Right lobe of liver (tissue), 4 donors: ENCODE measurements around the gene DDX1.

Source experiments
- POLR2A ChIP-seq: fragments of 450-650 bp; IDR thresholded peaks from one replicate; pipeline ENCODE4 v1.6.1; 2017; ENCODE audit warnings: antibody characterized with exemption, mild to moderate bottlenecking
- TF ChIP-seq, protein P1 (sequence below), 4 donors: fragments of 200-600 bp in 3 of 4; fragments of 450-650 bp in 1 of 4; IDR thresholded peaks; one replicate each; pipeline versions ENCODE4 v1.5.1 to v1.8.0; 2016 to 2022; ENCODE audit warnings: antibody characterized with exemption in 4 of 4, mild to moderate bottlenecking in 2 of 4
- donor health status: DM: no; HTN: no; CAD: no.
- donor health status: DM: no; HTN: no; CAD: no.
- donor health status: DM: no; HTN: yes; CAD: no.

DNA sequence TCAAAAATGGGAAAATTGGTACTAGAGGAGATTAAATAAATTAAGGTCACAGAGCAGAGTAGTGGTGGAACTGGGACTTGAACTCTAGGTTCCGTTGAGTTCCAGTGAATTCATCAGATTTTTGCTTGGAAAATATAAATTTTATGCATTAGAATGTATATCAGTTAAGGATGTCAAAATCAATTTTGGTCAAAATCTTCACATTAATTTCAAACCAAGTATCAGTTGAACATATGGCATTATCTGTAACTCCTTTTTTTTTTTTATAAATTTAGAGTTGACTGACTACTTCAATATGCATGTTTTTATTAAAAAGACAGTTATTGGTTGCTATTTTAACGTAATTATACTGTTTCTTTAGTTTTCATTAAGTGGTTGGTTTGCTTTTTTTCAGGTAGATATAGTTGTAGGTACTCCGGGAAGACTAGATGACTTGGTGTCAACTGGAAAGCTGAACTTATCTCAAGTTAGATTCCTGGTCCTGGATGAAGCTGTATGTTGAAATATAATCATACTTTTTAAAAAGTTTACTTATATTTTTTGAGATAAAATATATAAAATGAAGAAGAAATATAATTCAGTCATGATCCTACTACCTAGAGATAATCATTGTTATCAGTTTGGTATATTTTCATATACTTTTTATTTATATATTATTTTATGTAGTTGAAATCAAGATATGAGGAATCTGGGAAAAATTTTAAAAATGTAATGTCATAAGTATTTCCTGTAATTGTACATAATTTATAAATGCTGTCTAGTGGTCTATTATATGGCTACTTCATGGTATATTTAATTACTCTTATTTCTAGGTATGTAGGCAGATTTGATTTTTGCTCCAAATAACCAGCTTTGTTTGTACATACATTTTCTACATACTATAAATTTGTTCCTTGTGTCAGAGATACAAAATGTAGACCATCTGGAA, 25.4 kb downstream of the DDX1 start:
- TF ChIP-seq, protein P1, sequence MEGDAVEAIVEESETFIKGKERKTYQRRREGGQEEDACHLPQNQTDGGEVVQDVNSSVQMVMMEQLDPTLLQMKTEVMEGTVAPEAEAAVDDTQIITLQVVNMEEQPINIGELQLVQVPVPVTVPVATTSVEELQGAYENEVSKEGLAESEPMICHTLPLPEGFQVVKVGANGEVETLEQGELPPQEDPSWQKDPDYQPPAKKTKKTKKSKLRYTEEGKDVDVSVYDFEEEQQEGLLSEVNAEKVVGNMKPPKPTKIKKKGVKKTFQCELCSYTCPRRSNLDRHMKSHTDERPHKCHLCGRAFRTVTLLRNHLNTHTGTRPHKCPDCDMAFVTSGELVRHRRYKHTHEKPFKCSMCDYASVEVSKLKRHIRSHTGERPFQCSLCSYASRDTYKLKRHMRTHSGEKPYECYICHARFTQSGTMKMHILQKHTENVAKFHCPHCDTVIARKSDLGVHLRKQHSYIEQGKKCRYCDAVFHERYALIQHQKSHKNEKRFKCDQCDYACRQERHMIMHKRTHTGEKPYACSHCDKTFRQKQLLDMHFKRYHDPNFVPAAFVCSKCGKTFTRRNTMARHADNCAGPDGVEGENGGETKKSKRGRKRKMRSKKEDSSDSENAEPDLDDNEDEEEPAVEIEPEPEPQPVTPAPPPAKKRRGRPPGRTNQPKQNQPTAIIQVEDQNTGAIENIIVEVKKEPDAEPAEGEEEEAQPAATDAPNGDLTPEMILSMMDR (IDR thresholded peaks at IDR 0.05) = no peak
- no peak for TF ChIP-seq POLR2A
